ENCODE results near the gene OPN4.

Gene OPN4

GRCh38 chr10:86681047-86681446 lies 26.7 kb downstream of the OPN4 start:
- peak; percentile 38 for DNase-seq (ENCODE audit: low spot score)

- no peak for DNase-seq (ENCODE audit: low spot score)
Observed at GRCh38 chr10:86681722-86682386, 27.5 kb downstream of the OPN4 start.

- no peak for DNase-seq (ENCODE audit: low spot score)
Observed at GRCh38 chr10:86682675-86683074, 28.3 kb downstream of the OPN4 start.

- peak; percentile 15 for DNase-seq (ENCODE audit: low spot score)
Observed at GRCh38 chr10:86684331-86685097, 30.2 kb downstream of the OPN4 start.

- DNase-seq (ENCODE audit: low spot score): no peak
Observed at GRCh38 chr10:86685416-86685815, 31.1 kb downstream of the OPN4 start.

- no peak for DNase-seq (ENCODE audit: low spot score)
Observed at GRCh38 chr10:86685893-86686632, 31.7 kb downstream of the OPN4 start.

- no peak for DNase-seq (ENCODE audit: low spot score)
Observed at GRCh38 chr10:86686972-86687371, 32.6 kb downstream of the OPN4 start.

GRCh38 chr10:86687750-86688149 lies 33.4 kb downstream of the OPN4 start:
- no peak for DNase-seq (ENCODE audit: low spot score)

- DNase-seq (ENCODE audit: low spot score): peak; percentile 69
Observed at GRCh38 chr10:86688398-86688921, 34.1 kb downstream of the OPN4 start.

GRCh38 chr10:86689146-86689545 lies 34.8 kb downstream of the OPN4 start:
- no peak for DNase-seq (ENCODE audit: low spot score)

- DNase-seq (ENCODE audit: low spot score): no peak
Observed at GRCh38 chr10:86690231-86690630, 35.9 kb downstream of the OPN4 start.

- no peak for DNase-seq (ENCODE audit: low spot score)
Observed at GRCh38 chr10:86690657-86691084, 36.3 kb downstream of the OPN4 start.

GRCh38 chr10:86691333-86692022 lies 37.1 kb downstream of the OPN4 start:
- no peak for DNase-seq (ENCODE audit: low spot score)

GRCh38 chr10:86692023-86692514 lies 37.7 kb downstream of the OPN4 start:
- no peak for DNase-seq (ENCODE audit: low spot score)

- DNase-seq (ENCODE audit: low spot score): no peak
Observed at GRCh38 chr10:86692664-86693063, 38.3 kb downstream of the OPN4 start.

- no peak for DNase-seq (ENCODE audit: low spot score)
Observed at GRCh38 chr10:86693275-86693674, 38.9 kb downstream of the OPN4 start.

GRCh38 chr10:86693721-86694369 lies 39.5 kb downstream of the OPN4 start:
- DNase-seq (ENCODE audit: low spot score): peak; percentile 20

GRCh38 chr10:86698207-86698940 lies 44.0 kb downstream of the OPN4 start:
- DNase-seq (ENCODE audit: low spot score): no peak

GRCh38 chr10:86699125-86699524 lies 44.8 kb downstream of the OPN4 start:
- DNase-seq (ENCODE audit: low spot score): no peak

GRCh38 chr10:86699541-86699940 lies 45.2 kb downstream of the OPN4 start:
- DNase-seq (ENCODE audit: low spot score): no peak

Data from hematopoietic multipotent progenitor cell treated with erythropoietin and hydrocortisone succinate and interleukin-3 and kit ligand, for 15 days (in vitro differentiated cells).